Endothelial cell of umbilical vein (primary cell): ENCODE measurements around the gene FBXL2. TPM values are rescaled to one million over a fixed set of nuclear protein-coding genes. Genes with fewer than 3 reads are reported as not detected.

Source experiments
- BruUV-seq: library from RNA; stranded (reverse); fragments of 400-500 nt; replicated peaks from 2 replicates; lab custom pipeline; 2021; lab: Mats Ljungman, UMichigan
- CTCF ChIA-PET: fragments of 300-600, 350-600 bp; sonication (Branson Sonifier 250); formaldehyde crosslinking; loops from one replicate; lab custom pipeline; 2021; ENCODE audit warnings: antibody characterized with exemption, inconsistent platforms; lab: Charles Lee
- POLR2A ChIA-PET: fragments of 300-600, 350-600 bp; sonication (Branson Sonifier 250); formaldehyde crosslinking; loops from one replicate; lab custom pipeline; 2021; ENCODE audit warnings: antibody characterized with exemption, inconsistent platforms; lab: Charles Lee
- DNase-seq: peaks from one replicate; pipeline ENCODE4 v3.0.0-alpha.2; 2011; ENCODE audit warnings: low read depth, low spot score
- FAIRE-seq: peaks from 2 replicates; lab custom pipeline; 2011; peaks lifted over from hg19 to GRCh38; lab: Jason Lieb, UNC
- H2AFZ ChIP-seq: 2 replicates; pipeline ENCODE4 v1.6.0; 2012; ENCODE audit warnings: low read depth, low read length, control low read depth, inconsistent platforms
- H3K27ac ChIP-seq: 2 replicates; pipeline ENCODE4 v1.5.1; 2011; ENCODE audit warnings: low read depth, mild to moderate bottlenecking, control low read depth, low read length, moderate library complexity; ENCODE audit not compliant: insufficient read depth
- H3K27me3 ChIP-seq, 2 experiments: 2 replicates each; pipeline versions ENCODE4 v1.6.0 to v1.6.1; 2011; ENCODE audit warnings: low read length in 2 of 2, mixed read lengths in 1 of 2; ENCODE audit not compliant: control insufficient read depth in 2 of 2, insufficient read depth in 2 of 2
- H3K36me3 ChIP-seq, 2 experiments: 2 replicates in 1 of 2; 3 replicates in 1 of 2; pipeline ENCODE4 v1.5.1; 2011; ENCODE audit warnings: low read length in 2 of 2, mild to moderate bottlenecking in 1 of 2, moderate library complexity in 1 of 2; ENCODE audit not compliant: control insufficient read depth in 2 of 2, insufficient read depth in 2 of 2; ENCODE audit errors: extremely low read depth in 1 of 2
- H3K4me1 ChIP-seq: 3 replicates; pipeline ENCODE4 v1.5.1; 2011; ENCODE audit warnings: mild to moderate bottlenecking, low read length; ENCODE audit not compliant: control insufficient read depth, insufficient read depth; ENCODE audit errors: extremely low read depth
- H3K4me2 ChIP-seq: 2 replicates; pipeline ENCODE4 v1.6.1; 2011; ENCODE audit warnings: low read length, control low read depth, mixed read lengths; ENCODE audit not compliant: insufficient read depth
- H3K4me3 ChIP-seq, 3 experiments: fragments of 200-600 bp in 1 of 3; sonication (generic), shearing (Covaris generic) in 1 of 3; replicated peaks in 1 of 3; 2 replicates each; pipeline ENCODE4 v1.5.1; 2011 to 2016; ENCODE audit warnings: control low read depth in 3 of 3, low read length in 3 of 3, mild to moderate bottlenecking in 2 of 3, inconsistent platforms in 1 of 3, low read depth in 1 of 3, moderate library complexity in 1 of 3; ENCODE audit not compliant: insufficient read depth in 1 of 3
- H3K79me2 ChIP-seq: 2 replicates; pipeline ENCODE4 v1.6.0; 2012; ENCODE audit warnings: low read length, inconsistent platforms; ENCODE audit not compliant: control insufficient read depth, insufficient read depth
- H3K9ac ChIP-seq: replicated peaks from 2 replicates; pipeline ENCODE3; 2011; ENCODE audit warnings: low read length, control low read depth; ENCODE audit not compliant: insufficient read depth; ENCODE audit errors: extremely low read depth
- H3K9me1 ChIP-seq: replicated peaks from 3 replicates; pipeline ENCODE4 v1.6.0; 2011; ENCODE audit warnings: mild to moderate bottlenecking, low read length; ENCODE audit not compliant: control insufficient read depth, insufficient read depth; ENCODE audit errors: extremely low read depth
- H3K9me3 ChIP-seq: replicated peaks from 2 replicates; pipeline ENCODE4 v1.5.1; 2012; ENCODE audit warnings: low read length, inconsistent platforms; ENCODE audit not compliant: control insufficient read depth, insufficient read depth
- H4K20me1 ChIP-seq: replicated peaks from 2 replicates; pipeline ENCODE3; 2011; ENCODE audit warnings: mild to moderate bottlenecking, low read length; ENCODE audit not compliant: control insufficient read depth, insufficient read depth; ENCODE audit errors: extremely low read depth
- EZH2 ChIP-seq: IDR thresholded peaks from 2 replicates; pipeline ENCODE4 v1.6.1; 2012; ENCODE audit warnings: borderline replicate concordance, low read depth, mild to moderate bottlenecking, moderate library complexity, low read length, inconsistent platforms; ENCODE audit not compliant: severe bottlenecking
- FOS ChIP-seq: IDR thresholded peaks from 2 replicates; pipeline ENCODE4 v1.6.1; 2011; ENCODE audit warnings: mild to moderate bottlenecking, low read length, moderate library complexity, borderline replicate concordance; ENCODE audit not compliant: insufficient read depth
- GATA2 ChIP-seq: IDR thresholded peaks from 2 replicates; pipeline ENCODE4 v1.7.0; 2011; ENCODE audit warnings: low read depth, mild to moderate bottlenecking, moderate library complexity, mixed read lengths, low read length; ENCODE audit not compliant: insufficient read length, insufficient read depth
- JUN ChIP-seq: IDR thresholded peaks from 2 replicates; pipeline ENCODE4 v1.6.1; 2011; ENCODE audit warnings: borderline replicate concordance, low read depth; ENCODE audit not compliant: insufficient read length, insufficient read depth
- MYC ChIP-seq: IDR thresholded peaks from one replicate; pipeline ENCODE4 v1.6.1; 2011; ENCODE audit warnings: mild to moderate bottlenecking, low read depth, low read length
- POLR2A ChIP-seq: IDR thresholded peaks from 2 replicates; pipeline ENCODE4 v1.6.1; 2012; ENCODE audit warnings: low read depth, mild to moderate bottlenecking, control low read depth, low read length
- POLR2AphosphoS5 ChIP-seq: IDR thresholded peaks from 2 replicates; pipeline ENCODE4 v1.6.1; 2012; ENCODE audit warnings: low read depth, mild to moderate bottlenecking, control low read depth, low read length, moderate library complexity; ENCODE audit not compliant: insufficient read depth
- dilution Hi-C: fragments of 300-500 bp; cut with MboI; formaldehyde crosslinking; loops from one replicate; pipeline ENCODE4 v1.15.0; 2019; ENCODE audit warnings: low sequenced_read_pairs; ENCODE audit not compliant: extremely low pct_ligation_motif_present
- intact Hi-C: fragments of 100-400 bp; cut with micrococcal nuclease; formaldehyde crosslinking; loops from one replicate; pipeline ENCODE4 v1.10.0; 2022
- polyA plus RNA-seq, 4 experiments: library from polyadenylated mRNA; depleted of rRNA in 3 of 4; stranded (reverse) in 3 of 4; unstranded in 1 of 4; fragments of >200 nt; gene quantifications; 2 replicates each; pipeline versions ENCODE4 v1.2.1 to v1.2.3, GENCODE V29; 2011 to 2012; ENCODE audit warnings: missing spikeins in 1 of 4
- total RNA-seq: library from RNA; stranded (reverse); gene quantifications from 2 replicates; pipeline ENCODE4 v1.2.3, GENCODE V29; 2021
- TF ChIP-seq, protein P1 (sequence below), 2 donors: IDR thresholded peaks; 1 replicate in 1 of 2; 2 replicates in 1 of 2; pipeline ENCODE4 v1.5.1; 2011; ENCODE audit warnings: low read length in 2 of 2, mild to moderate bottlenecking in 2 of 2, moderate library complexity in 2 of 2, control low read depth in 1 of 2, inconsistent platforms in 1 of 2, low read depth in 1 of 2; ENCODE audit not compliant: insufficient read depth in 1 of 2; ENCODE audit errors: extremely low read depth in 1 of 2
- TF ChIP-seq, protein P2 (sequence below): IDR thresholded peaks from 2 replicates; pipeline ENCODE4 v1.6.1; 2011; ENCODE audit not compliant: insufficient read depth, insufficient read length

FBXL2 gene
- total and polyA plus RNA-seq, 2 donors (not counting 3 experiments of a cell fraction or from before 2014, with no cell fraction given), result 21.7 to 44.7 TPM

DNA sequence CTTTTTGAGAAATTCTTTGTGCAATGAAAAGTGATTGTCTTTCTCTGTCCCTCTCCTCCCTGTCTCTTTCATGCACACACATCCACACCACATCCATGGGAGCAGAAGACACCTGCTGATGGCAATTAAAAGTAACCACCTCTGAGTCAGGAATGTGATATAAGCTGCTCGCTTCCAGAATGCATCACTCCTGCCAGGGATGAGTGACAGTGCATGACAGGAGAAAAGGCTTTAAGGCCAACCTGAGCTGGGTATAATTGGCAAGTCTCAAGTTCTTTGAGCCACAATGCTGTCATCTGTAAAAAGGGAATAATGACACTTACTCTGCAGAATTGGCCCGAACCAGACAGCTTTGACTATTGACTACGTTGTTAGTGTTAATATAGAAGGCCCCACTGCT, 103.4 kb downstream of the FBXL2 start:
- H3K27ac ChIP-seq, result no peak overlapping the region
- H3K4me1 ChIP-seq, result no peaks in the 10 kb centered on the region
- H3K9ac ChIP-seq, result no peak overlapping the region
- dilution Hi-C loops (no loop called here), intact Hi-C loops (no loop called here)
- no peak for FAIRE-seq
- BruUV-seq, result no TSS peak
- ChIA-PET POLR2A (no interaction called here), CTCF (interaction anchor here (0.7 to 1.8 kb wide), 2 partner anchors 8 to 249 kb away, joined by 3 to 7 read pairs; no protein-coding TSS in a partner anchor)
- no peak overlapping the region for H3K4me2 ChIP-seq
- H3K27me3 ChIP-seq, result no peaks in the 10 kb centered on the region
- no peaks in the 10 kb centered on the region for H4K20me1 ChIP-seq
- no peaks in the 10 kb centered on the region for H3K9me1 ChIP-seq
- H3K79me2 ChIP-seq, result no peaks in the 10 kb centered on the region
- no peak for DNase-seq
- no peaks in the 10 kb centered on the region for H3K9me3 ChIP-seq
- no peak for TF ChIP-seq POLR2A
- TF ChIP-seq, protein P1, sequence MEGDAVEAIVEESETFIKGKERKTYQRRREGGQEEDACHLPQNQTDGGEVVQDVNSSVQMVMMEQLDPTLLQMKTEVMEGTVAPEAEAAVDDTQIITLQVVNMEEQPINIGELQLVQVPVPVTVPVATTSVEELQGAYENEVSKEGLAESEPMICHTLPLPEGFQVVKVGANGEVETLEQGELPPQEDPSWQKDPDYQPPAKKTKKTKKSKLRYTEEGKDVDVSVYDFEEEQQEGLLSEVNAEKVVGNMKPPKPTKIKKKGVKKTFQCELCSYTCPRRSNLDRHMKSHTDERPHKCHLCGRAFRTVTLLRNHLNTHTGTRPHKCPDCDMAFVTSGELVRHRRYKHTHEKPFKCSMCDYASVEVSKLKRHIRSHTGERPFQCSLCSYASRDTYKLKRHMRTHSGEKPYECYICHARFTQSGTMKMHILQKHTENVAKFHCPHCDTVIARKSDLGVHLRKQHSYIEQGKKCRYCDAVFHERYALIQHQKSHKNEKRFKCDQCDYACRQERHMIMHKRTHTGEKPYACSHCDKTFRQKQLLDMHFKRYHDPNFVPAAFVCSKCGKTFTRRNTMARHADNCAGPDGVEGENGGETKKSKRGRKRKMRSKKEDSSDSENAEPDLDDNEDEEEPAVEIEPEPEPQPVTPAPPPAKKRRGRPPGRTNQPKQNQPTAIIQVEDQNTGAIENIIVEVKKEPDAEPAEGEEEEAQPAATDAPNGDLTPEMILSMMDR (IDR thresholded peaks at IDR 0.05; ENCODE audit: extremely low read depth in 1 of 2, insufficient read depth in 1 of 2, low read depth in 1 of 2, low read length in 2 of 2), result no peak
- no peak for TF ChIP-seq JUN
- TF ChIP-seq, protein P2, sequence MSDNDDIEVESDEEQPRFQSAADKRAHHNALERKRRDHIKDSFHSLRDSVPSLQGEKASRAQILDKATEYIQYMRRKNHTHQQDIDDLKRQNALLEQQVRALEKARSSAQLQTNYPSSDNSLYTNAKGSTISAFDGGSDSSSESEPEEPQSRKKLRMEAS, result no peak
- no peak for TF ChIP-seq MYC
- no peak for TF ChIP-seq EZH2
- no peak for TF ChIP-seq POLR2AphosphoS5
- no peak for TF ChIP-seq FOS
- no peak for TF ChIP-seq GATA2
- no peak overlapping the region for H3K4me3 ChIP-seq
- peaks cover 12 to 32% of the 10 kb centered on the region in 2 experiments for H3K36me3 ChIP-seq
- H2AFZ ChIP-seq, result no peak overlapping the region
